Central memory CD4-positive, alpha-beta T cell (primary cell): ENCODE measurements around the gene DMRTA1.
"Not testable (repeated sequence)": the region's sequence is repeated elsewhere in the genome, so short reads cannot be mapped to it uniquely, and the experiment has no call there.

Source experiments
- DNase-seq: peaks from one replicate; pipeline ENCODE4 v3.0.0; 2022
- total RNA-seq, 3 experiments: gene quantifications; one replicate each; lab custom pipeline; 2026; lab: John Stamatoyannopoulos, UW

DMRTA1 gene, protein sequence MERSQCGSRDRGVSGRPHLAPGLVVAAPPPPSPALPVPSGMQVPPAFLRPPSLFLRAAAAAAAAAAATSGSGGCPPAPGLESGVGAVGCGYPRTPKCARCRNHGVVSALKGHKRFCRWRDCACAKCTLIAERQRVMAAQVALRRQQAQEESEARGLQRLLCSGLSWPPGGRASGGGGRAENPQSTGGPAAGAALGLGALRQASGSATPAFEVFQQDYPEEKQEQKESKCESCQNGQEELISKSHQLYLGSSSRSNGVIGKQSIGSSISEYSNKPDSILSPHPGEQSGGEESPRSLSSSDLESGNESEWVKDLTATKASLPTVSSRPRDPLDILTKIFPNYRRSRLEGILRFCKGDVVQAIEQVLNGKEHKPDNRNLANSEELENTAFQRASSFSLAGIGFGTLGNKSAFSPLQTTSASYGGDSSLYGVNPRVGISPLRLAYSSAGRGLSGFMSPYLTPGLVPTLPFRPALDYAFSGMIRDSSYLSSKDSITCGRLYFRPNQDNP
- total RNA-seq: 0 to 0.11 (median 0.04) reads per million in 3 experiments

DNA sequence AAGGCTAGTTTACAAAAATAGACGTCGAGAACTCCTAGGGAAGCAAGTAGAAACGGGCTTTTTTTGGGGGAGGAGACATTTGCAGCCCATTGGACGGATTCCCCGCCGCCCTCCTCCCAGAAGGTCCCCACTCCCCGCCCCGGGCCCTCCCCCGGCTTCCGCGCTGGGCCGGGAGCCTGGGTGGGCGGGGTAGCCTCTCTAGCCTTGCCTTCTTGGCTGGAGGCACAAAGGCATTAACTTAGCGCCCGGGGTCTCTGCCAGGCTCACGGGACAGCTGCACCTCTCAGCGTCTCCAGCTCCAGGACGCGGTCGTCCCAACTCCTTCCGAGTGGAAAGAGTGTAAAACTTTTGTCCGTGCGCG is at the start of gene DMRTA1:
TSS of gene DMRTA1 (plus strand) at position 236 of the 361 bp plus-strand sequence. CDS start 242 bp downstream, outside the sequence.
- no peak for DNase-seq

DNA sequence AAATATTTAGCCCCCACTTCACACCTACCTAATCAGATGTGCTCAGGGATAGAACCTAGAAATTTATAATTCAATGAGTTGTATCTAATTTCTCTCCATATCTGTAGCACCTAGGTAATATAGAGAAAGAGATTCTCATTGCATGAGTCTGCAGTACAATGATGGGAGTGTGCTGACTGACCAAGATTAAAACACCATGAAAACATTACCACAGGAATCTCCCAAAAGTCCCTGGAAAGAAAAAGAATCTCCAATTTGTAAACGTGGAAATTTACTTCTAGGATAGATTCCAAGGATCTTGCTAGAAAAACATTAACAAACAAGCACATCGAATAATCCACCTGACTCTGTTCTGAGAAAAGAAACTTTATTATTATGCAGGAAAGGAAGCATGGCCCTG is 45.0 kb upstream of the DMRTA1 start:
- DNase-seq: no peak

DNA sequence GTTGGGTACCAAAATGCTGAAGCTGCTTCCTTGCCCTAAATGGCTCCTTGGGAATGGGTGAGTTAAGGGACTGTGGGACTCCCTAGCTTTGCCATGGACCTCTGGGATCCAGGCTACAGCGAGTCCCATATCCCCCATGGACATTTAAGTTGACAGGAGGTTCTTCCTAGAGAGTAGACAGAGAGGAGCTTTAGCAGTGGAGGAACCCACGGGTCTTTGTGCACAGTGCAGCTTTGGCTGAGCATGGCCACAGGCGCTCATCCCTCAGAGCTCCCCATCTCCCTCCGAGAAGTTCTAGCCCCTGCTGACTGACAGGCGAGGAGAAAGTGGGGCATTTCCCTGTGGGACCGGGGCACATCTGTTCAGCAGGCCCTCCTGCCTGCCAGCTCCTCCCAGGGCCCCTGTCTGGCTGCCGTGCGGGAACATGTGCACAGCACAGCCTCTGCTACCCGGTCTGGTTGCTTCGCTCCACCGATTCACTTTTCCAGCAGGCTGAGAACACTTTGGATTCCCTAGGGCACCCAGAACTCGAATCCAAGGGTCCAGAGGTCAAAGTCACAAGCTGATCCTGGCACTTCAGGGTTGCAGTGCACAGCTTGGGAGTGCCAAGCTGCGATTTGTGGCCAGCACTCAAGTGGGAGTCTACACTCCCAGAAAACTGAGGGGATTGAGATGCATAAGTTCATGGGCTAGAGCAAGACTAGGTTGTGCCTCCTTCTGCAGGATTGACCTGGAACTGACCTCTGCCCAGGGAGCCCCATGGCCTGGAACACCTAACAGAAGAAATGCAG is 40.6 kb upstream of the DMRTA1 start:
- DNase-seq: no peak

DNA sequence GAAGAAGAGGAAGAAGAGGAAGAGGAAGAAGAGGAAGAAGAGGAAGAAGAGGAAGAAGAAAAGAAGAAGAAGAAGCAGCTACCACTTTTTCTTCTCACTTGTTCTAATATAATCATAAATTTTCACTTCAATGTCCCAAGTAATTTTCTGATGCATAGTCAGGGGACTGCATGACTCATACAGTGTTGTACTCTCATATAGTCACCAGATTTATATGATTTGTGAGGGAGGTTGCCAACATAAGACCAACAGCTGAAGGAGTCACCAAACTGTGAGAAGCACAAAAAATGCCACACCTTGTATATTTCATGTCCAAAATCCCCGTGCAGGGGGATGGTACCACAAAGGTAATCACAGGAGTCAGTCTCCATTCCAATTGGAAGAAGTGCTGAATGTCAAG is 32.7 kb upstream of the DMRTA1 start:
- no peak for DNase-seq

DNA sequence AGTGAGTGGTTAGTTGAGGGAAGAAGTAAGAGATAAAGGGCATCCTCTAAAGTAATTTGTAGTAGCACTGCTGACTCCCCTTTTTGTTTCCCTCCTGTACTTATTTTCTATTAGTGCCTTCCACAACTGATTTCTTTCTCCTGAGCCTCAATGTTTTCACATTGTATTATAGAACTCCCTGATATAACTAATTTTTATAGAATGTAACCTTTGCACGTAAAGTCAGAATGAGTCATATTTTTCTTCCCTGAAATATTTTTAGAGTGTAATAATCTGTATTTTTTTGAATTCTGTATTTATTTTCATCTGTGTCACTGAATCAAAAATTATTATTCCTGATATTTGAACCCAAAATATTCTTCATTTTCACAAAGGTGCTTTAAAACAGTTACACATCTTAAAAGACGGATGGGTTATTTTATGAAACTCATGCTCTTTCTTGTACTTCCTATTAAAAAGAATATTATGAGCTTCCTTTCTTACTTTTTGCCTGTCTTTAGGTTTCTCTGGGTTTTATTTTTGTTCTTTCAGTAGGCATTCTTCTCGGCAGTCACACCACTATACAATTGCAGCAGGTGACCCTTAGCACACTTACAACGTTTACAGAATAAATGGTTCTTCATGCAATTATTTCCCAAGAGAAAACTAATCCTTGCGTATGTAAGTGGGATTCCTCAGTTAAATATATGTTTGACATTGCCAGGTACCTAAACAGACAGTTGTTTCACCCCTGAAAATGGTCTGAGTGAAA is 30.5 kb upstream of the DMRTA1 start:
- no peak for DNase-seq

DNA sequence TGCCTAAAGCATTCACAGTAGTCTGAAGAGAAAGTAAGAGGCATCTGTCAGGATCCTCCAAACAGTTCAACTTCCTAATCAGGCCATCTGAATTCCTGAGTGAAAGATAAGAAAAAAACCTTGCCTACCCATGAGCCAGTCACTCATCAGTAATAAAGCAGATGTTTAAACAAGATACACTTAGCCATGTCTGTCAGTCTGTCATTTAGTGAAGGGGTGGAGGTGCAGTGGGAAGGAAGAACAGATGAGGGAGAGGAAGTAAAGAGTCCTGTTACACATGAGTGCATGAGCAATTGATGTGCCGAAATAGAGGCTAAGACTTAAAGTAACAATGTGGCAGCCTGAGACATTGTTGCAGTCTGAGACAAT is 29.9 kb upstream of the DMRTA1 start:
- DNase-seq: no peak

DNA sequence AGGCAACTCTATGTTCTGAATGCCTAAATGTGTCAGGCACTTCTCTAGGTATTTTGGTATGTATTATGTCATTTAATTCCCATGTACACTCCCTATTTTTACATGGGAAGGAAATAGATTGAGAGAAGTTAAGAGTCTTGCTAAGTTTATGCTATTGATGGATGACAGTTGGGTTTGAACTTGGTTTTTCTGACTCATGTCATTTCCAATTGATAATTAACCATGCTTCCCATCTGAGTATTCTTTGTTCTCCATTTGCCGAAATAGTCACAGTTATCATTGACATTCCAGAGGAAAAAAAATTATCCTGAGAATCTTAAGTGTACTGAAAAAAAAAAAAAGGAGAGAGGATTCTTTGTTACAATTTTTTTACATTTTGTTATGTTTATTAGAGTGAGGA is 23.1 kb upstream of the DMRTA1 start:
- DNase-seq: no peak

DNA sequence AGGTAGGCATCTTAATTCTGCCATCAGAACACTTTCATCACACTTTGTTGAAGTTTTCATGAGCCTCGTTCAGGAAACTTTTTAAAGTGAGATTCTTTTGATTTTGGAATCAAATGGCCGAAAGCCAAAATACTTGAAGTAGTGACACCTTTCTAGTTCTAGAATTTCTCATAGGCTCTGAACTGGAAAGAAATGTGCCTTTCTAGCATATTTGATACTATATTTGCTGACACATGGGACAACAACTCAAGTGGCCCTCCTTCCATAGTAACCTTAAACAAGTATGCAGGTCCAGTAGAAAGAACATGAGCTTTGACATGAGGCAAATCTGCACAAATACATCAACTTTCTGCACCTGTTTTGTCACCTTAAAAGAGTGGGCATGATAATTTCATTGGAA is 22.0 kb upstream of the DMRTA1 start:
- DNase-seq: no peak

DNA sequence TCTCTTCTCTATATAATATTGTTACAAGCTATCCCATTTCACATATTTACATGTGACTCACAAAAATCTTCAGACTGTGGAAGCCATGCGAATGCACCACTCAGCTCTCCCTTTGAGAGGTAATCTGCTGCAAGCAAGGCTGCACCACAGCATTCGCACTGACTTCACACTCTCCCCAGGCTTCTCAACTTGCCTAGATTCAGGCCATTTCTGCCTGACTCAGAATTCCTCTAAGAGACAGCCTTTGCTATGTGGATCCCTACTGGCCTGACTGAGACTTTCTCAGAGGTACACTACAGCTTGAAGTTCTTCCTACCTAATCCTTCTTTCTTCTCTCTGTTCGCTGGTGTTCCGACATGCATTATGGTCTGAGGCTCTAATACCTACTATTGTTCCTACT is 21.1 kb upstream of the DMRTA1 start:
- no peak for DNase-seq

DNA sequence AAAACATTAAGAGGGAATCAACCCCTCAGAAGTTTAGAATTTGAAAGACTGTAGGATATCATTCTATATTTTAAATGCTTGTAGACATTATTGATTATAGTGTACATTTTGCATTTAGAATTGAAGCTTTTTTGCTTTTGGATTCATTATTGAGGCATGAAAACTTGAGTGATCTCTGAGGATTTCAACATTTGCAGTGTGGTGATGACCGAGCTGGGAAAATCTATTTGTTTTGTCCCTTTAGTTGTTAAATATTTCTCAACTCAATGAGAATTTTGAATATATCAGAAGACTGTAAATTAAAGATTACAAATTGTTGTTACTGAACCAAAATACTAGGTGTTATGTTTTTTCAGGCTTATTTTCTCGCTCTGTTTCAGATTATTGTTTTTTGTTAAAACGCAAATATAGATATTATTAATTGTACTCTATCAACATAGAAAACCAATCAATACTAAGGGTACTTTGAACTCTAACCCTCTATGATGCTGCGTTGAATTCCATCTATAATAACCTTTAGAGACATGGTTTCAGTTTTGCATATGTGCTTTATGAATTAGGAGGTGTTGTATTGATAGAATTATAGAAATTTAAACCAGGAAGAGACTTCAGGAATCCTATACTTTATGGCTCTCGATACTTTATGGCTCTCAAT is 19.3 kb upstream of the DMRTA1 start:
- no peak for DNase-seq

DNA sequence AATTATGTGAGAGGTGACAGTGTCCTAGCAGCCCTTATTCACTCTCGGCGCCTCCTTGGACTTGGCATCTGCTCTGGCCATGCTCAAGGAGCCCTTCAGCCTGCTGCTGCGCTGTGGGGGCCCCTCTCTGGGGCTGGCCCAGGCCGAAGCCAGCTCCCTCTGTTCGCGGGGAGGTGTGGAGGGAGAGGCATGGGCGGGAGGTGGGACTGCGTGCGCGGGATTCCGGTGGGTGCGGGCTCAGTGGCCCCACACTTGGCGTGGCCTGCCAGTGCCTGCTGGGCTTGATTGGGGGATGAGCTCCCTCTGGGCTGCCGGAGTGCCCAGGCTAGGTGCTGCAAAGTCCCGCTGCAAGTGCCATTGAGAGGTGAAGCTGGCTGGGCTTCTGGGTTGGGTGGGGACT is 12.9 kb upstream of the DMRTA1 start:
- no peak for DNase-seq

DNA sequence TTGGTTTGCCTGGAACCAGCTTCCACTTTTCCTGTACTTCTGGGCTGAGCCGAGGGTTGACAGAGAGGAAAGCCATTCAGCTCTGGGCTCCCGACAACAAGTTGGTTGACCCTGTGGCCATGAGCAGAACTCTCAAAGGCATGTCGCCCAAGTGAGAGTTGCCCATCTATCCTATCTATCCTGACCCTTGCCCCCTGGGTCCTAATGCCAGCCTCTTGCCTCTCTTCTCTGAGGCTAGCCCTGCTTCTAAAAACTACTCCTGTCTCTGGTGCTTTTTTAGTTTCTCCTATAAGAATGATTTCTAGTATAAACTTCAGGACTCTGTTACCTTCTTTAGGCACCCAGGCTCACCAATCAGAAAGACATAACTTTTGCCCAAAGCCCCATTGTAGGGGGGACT is 11.4 kb upstream of the DMRTA1 start:
- not testable (repeated sequence) for DNase-seq

DNA sequence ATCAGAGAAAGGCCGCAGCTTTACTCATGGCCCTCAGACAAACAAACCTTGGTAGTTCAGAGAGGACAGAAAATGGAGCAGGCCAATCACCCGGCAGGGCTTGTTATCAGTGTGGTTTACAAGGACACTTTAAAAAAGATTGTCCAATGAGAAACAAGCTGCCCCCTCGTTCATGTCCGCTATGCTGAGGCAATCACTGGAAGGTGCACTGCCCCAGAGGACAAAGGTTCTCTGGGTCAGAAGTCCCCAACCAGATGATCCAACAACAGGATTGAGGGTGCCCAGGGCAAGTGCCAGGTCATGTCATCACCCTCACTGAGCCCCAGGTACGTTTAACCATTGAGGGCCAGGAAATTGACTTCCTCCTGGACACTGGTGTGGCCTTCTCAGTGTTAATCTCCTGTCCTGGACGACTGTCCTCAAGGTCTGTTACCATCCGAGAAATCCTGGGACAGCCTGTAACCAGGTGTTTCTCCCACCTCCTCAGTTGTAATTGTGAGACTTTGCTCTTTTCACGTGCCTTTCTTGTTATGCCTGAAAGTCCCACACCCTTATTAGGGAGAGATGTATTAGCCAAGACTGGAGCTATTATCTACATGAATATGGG is 9.1 kb upstream of the DMRTA1 start:
- DNase-seq: not testable (repeated sequence)

DNA sequence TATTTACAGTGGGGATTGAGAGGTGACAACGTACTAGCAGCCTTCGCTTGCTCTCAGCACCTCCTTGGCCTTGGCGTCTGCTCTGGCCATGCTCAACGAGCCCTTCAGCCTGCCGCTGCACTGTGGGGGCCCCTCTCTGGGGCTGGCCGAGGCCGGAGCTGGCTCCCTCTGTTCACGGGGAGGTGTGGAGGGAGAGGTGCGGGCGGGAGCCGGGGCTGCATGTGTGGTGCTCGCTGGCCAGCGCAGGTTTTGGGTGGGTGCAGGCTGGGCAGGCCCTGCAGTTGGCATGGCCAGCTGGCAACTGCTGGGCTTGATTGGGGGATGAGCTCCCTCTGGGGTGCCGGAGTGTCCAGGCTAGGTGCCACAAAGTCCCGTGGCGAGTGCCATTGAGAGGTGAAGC is 5.8 kb upstream of the DMRTA1 start:
- no peak for DNase-seq

DNA sequence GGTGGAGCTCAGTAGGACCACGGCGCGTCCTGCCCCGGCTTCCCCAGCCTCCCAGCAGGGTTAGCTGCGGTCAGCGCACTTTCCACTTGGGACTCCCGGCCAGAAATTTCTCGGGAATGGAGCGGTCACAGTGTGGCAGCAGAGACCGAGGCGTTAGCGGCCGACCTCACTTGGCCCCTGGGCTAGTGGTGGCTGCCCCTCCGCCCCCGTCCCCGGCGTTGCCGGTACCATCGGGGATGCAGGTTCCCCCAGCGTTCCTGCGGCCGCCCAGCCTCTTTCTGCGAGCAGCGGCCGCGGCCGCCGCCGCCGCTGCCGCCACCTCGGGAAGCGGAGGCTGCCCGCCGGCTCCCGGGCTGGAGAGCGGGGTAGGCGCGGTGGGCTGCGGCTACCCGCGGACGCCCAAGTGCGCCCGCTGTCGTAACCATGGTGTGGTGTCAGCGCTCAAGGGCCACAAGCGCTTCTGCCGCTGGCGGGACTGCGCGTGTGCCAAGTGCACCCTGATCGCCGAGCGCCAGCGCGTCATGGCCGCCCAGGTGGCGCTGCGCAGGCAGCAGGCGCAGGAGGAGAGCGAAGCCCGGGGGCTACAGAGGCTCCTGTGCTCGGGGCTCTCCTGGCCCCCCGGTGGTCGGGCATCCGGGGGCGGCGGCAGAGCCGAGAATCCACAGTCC is 460 bp downstream of the DMRTA1 start:
- DNase-seq: peak; percentile 14

DNA sequence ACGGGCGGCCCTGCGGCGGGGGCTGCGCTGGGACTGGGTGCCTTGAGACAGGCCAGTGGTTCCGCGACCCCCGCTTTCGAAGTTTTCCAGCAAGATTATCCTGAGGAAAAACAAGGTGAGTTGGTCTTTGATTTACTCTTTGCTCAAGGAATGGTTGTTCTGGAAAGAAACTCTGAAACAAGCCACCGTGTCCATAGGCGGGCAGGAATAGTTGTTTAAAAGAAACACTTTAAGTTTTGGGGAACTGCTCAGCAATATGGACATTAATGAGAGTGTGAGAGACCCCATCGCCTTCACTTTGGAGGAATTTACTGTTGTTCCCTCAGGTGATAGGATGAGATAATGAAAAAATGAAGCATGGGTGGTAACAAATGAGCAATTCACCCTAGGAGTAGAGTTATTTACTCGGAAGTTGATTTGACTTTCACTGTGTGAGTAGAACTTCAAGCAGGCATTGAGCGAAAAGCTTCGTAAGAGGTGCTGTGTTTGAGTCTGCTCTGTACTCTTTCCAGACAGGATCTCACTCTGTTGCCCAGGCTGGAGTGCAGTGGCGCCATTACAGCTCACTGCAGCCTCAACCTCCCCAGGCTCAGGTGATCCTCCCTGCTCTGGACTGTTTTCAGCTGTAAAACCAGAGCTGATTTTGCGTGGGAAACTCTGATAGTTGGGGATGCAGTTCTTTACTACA is 1.1 kb downstream of the DMRTA1 start:
- no peak for DNase-seq

DNA sequence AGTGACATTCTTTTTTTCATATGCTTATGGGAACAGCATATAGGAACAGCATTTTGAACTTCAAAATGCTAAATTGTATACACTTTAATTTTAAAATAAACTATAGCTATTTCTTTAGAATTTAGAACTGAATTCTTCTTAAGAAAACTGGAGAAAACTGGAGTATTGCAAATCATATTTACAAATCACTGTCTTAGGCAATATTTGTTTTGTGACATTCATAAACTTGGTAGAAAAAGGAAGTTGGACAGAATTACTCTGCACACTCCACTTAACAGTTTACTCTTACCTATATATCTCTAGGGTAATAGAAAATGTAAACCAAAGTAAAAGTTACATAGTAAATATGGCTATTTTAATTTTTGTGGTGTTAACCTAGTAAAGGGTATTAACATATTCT is 3.1 kb downstream of the DMRTA1 start:
- no peak for DNase-seq

DNA sequence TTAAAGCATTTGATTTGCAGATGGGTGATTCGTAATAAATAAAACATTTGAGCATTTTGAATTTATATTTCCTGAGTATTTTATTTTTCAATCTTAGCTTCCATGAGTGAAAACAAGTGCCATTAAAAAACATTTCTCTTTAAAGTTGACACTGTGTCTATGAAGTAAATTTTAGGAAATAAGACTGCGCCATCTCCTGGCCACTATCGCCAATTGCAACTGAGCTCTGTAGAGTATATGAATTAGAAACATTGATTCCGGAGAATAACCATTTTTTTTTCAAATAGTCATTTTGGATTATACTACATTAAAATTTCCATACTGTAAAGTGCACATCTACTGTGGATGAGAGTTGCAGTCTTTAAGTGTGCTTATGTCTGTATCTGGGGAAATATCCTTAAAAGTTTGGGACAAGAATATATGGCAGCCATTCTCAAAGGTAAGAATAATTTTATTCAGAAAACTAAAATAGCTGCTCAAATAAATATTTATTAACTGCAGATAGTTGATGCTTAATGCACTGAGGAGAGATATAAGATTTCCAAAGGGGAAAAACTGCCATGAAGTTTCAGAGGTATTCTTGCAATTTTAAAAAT is 5.9 kb downstream of the DMRTA1 start:
- peak; percentile 25 for DNase-seq

DNA sequence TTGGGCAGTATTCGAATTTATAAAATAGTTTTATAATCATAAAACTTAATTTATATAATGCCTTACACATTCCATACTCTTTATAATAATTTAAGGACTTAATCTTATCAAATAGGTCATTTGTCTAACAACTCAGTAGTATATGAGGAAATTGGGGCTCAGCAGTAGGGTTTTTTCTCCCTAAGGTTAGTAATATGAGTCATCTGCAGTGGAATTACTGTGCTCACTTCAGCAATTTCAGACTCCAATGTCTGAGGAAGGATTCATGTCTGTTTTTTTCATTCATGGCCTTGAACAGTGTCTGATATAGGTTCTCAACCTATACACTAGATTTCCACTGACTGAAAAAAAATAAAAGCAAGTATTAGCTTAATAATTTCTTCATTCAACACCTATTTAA is 7.4 kb downstream of the DMRTA1 start:
- DNase-seq: no peak

DNA sequence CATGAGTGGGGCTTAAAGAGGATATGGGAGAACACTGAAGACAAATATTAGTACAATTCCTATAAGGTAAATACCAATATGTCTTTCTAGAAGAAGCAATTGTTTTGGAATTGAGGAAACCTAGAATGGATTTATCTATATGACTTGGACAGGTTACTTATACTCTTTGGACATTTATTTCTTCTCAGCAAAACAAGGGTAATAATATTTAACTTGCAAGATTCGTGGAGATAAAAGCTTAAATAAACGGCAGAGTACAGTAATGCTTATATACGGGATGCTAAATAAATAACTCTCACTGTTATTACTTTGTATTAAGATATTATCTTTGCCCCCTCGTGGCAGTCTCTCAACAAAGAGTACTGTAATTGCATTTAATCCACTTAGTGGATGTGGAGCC is 8.6 kb downstream of the DMRTA1 start:
- no peak for DNase-seq

DNA sequence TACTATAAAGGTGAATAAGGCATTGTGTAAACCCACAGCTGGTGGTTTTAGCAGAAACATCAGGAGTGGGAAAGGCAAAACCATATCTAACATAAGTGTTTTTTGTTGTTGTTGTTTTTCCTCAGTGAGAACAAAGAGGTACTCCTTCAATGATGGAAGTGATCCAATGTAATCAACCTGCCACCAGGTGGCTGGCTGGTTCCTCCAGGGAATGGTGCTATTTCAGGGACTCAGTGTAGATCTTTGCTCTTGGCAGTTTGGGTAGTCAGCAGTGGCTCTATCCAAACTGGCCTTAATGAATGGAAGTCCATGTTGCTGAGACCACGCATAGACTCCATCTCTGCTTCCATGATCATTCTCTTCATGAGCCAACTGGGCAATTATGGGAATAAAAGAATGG is 10.8 kb downstream of the DMRTA1 start:
- DNase-seq: no peak
